ENCODE results near the gene FAM221B.
A peak's percentile ranks its signal among the peaks of the same experiment; 100 is the strongest.

The FAM221B gene, protein sequence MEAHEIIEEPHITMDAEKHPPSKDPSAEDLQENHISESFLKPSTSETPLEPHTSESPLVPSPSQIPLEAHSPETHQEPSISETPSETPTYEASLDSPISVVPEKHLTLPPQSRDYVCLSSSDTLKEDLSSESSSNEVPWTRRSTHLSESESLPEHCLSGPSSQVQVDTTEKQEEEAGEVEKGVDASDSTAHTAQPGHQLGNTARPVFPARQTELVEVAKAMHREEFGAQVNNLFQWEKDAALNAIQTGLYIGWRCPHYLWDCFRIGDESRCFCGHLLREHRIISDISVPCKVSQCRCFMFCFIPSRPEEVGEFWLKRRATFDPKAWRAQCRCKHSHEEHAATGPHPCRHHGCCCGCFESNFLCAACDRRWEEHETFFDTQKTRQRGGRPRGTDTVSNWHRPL

DNA sequence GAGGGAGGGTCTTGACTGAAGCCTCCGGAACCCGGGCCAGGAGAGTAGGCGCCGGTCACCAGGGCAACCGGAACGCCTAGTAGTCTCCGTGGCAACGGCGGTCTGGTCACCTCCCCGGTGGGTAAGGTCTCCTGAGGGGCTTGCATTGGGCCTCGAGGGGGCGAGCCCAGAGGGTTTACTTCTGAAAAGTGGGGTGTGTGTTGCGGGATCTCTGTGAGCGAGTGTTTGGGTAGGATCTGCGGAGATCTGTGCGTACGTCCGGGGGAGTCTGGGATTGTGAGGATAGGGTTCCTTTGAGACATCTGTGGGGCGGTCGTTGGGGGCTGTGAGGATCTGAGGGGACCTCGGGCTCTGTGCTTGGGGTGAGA lies at the start of gene FAM221B:
TSS of gene FAM221B (minus strand) at position 17 of the 368 bp plus-strand sequence. CDS start 2,571 bp downstream, outside the sequence.
- DNase-seq, result peak; percentile 35

DNA sequence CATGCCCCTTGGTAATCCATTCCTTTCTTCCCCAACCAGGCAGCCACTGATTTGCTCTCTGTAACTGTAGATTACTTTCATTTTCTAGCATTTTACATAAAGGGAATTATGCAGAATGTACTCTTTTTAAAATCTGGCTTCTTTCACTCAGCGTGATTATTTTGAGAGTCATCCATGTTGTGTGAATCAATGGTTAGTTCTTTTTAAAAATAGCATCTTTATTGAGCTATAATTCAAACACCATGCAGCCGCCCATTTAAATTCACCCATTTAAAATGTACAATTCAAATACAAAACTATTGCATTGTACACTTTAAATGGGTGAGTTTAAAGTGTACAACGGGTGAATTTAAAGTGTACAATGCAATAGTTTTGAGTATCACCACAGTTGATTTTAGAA lies 44.0 kb upstream of the FAM221B start:
- no peak for DNase-seq

DNA sequence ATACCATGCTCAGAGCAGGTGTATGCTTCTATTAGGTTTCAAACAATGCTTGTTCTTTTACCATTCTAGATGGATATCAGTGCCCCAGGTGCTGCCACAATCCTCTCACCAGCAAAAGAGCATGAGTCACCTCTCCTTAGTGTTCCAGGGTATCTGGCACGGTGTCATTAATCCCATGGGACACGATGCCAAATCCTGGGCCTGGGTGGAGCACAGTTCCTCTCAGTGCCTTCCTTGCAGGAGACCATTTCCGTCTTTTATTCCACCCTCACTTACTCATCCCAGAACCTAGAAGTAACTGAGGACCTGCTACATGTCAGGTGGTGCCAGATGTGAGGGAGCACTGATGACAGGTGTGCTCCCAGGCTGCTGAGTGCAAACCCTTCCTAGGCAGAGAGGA lies 43.0 kb upstream of the FAM221B start:
- DNase-seq, result no peak

DNA sequence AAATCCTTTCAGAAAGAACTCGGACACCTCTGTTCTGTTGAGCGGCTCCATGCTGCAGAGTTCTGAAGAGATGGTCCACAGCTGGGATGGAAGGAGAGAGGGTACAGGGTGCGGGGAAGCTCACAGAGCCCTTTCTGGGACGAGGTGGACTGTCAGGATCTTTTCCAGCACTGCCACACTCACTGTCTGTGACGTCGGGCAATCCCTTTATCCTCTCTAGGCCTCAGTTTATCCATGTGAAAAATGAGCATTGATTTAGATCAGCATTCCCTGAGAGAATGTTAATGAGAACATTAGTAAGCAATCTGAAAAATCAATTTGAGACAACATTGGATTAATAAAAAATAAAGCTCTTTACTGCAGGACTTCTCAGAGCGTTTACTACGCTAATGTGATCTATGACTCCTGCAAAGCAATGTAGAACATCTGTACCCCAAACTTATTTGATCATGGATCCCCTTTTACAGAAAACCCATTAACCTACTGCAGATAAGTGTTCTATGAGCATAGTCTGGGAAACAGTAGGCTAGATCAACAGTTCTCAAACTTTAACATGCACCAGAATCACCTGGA lies 41.9 kb upstream of the FAM221B start, which contains the start of gene OR13J1:
TSS of gene OR13J1 (minus strand) at position 51 of the 573 bp plus-strand sequence. CDS start at position 51, 0 bp downstream.
- no peak for DNase-seq

DNA sequence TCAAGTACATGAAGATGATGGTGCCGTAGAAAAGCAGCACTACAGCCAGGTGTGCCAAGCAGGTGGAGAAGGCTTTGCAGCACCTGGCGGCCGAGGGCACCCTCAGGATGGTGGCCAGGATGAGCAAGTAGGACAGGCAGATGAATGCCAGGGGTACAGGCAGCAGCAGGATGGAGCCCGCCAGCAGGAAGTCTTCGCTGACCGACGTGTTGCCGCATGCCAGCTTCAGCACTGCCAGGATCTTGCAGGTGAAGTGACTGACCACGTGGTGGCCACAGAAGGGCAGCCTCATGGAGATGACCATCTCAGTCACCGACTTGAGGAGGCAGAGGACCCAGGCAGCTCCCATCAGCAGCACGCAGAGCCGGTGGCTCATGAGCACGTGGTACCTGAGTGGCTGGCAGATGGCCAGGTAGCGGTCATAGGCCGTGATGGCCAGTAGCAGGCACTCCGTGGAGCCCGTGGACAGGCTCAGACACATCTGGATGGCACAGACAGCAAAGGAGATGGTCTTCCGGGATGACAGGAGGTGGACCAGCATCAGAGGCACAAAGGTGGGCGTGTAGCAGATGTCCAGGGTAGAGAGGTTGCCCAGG lies 41.2 kb upstream of the FAM221B start:
- no peak for DNase-seq

DNA sequence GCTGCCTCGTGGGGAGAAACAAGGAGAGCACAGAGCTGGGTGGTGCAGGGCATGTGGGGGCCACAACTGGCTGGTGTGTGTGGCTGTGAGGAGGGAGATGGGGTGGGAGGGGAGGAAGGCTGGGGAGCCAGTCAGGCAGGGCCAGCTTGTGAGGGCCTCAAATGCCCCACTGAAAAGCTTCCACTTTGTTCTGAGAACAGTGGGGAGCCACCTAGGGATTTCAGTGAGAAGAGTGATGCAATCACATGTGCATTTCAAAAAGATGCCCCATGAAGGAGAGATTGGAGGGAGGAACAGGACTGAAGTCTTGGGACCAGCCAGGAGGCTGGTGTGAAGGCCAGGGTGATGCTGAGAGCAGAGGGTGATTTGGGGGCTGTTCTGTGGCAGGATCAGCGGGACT lies 40.4 kb upstream of the FAM221B start:
- DNase-seq, result no peak

DNA sequence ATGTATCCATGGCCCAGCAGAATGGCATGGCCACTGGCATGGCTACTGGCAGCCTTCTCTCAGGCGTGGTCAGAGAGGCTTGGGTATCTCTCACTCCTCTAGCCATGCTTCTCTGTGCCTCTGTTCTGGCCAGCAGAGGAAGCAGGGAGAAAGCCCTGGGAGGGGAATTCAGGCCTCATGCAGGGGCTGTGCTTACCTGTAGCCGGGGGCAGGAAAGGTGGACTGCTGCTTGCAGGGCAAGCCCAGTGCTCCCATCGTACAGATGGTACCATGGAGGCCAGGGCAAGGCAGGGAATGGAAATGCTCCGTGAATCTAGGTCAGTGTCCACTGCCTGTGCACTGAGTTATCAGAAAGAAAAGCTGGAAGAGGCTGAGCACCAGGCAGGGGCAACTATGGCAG lies 39.0 kb upstream of the FAM221B start:
- no peak for DNase-seq

DNA sequence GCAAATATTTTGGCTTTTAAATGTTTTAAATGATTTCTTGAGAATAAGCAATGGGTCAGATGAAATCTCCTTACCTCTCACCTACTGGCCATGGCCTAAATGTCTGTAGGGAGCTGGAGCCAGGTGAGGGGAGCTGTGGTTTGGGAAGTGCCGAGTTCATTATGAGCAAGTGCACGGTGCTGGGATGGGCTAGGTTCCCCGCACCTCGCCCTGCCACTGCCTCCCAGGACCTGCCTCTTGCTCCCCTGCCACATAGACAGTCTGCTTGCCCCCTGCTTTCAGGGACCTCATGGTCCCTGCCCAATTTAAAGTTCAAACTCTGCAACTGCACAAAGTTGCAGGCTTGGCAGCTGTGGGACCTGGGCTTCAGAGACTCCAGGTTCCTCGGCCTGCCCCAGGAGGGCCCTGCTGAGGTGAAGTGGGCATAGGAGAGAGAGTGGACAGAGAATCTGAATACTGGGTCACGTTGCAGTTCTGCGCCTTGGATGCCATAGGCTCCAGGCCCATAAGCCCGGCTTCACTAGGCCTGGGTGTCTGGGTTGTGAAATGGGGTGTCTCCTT lies 36.2 kb upstream of the FAM221B start:
- no peak for DNase-seq

DNA sequence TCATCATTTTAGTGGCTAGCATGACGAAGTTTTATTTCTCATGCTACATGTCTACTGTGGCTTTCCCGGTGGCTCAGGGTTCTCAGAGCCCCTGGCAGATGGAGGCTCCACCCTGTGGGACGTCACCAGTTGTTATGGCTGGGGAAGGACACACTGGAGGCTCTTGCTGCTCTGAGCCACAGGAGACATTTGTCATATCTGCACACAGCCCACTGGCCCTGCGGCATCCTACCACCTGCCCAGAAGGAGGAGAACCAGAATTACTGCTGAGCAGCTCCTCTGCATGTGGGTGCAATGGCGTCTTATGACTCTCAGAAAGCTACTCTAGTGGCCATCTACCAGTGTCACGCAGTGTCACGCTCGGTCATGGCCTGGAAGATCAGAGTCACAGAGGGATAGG lies 35.1 kb upstream of the FAM221B start:
- DNase-seq, result no peak

DNA sequence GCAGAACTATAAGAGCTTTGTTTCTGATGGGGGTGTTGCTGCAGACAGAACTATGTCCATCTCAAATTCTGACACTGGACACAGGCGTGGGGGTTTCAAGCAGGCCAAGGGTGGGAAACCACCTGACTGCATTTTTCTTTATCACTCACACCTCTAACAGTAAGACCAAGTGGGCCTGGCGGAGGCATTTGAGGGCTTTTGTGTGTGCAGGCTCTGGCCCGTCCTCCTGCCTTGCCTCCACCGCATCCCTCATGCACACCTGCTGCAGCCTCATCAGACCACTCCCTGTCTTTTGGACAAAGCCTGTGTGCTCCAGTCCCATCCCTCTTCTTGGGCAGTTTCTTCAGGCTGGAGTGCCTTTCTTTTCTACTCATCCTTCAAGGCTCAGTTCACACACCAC lies 33.8 kb upstream of the FAM221B start:
- no peak for DNase-seq

DNA sequence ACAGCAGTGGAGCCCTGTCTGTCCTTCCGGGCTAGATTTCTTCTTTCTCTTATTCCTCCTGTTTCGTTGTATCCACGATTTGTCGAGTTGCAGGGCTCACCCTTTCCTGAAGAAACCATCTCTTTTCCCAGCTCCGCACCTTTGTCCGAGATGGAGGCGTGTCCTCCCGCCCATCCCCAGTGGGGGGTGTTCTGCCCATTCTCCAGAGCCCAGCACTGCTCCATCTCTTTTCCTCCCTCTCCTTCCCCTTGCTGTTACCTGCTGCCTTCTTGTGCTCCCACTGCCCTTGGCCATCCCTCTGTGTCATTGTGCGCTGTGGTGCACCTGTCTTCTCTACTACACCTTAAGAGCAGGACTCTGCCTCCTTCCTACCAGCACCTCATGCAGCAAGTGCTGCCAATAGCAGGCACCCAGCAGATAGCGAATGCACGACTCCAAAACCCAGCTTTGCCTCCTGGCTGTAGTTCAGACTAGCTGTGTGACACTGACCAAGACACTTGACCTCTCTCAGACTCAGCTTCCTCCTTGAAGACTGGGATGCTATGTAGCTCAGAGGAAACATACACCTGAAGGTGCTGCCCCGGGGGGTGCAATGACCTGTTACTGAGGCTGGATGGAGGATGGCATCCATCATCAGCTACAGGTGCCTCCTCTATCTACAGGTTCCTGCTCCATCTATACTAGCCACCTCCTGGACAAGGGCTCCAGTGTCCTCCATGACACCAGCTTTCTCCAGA lies 32.8 kb upstream of the FAM221B start:
- no peak for DNase-seq

DNA sequence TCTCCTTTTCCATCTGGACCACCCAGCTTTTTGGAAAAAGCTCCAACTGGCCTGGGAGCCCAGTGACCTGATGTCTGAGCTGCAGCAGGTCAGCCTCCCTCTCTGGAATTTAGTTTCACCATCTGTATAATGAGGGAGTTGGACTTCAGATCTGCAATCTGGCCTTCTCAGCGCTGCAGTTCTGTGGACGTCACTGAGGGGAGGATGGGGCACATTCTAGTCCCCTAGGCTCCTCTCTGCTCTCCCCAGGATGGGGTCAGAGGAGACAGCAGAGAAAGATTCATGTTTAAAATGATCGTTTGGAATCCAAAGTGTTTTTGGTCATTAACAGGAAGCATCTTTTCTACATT lies 31.4 kb upstream of the FAM221B start:
- DNase-seq, result no peak

DNA sequence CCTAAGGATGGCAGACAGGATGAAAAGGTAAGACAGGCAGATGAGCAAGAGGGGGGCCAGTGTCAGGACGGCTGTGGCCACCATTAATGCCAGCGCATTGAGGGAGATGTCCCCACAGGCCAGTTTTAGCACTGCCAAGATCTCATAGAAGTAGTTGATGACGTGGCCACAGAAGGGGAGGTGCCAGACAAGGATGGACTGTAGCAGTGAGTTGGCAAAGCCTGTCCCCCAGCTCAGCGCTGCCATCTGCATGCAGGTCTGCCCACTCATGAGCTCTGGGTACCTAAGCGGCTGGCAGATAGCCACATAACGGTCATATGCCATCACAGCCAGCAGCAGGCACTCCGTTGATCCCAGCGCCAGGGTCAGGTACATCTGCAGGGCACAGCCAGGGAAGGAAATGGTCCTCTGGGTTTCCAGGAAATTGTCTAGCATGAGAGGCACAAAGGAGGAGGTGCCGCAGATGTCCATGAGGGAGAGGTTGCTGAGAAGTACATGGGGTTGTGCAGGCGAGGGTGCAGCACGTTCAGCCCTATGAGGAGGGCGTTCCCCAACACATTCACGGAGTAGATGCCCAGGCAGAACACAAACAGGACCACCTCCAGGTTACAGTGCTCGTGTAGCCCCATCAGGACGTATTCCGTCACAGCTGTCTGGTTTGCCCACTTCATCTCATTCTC lies 30.9 kb upstream of the FAM221B start:
- peak; percentile 8 for DNase-seq

DNA sequence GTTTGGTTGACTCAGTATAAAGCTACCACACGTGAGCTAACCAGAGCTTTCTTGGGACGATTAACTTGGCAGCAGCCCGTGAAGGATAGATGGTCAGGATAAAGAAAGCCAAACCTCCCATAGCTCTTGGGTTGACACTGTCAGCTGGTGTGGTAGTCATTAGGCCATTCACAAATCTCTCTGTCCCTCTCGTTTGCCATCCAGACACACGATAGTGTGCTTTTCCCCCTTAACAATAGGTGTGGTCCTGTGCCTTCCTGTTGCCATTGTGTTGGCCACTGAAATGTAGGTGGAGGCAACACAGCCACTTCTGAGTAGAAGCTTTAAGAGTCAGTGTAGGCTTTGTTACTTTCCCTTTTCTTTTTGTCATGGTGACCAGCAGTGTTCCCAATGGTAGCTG lies 29.9 kb upstream of the FAM221B start:
- DNase-seq, result no peak

DNA sequence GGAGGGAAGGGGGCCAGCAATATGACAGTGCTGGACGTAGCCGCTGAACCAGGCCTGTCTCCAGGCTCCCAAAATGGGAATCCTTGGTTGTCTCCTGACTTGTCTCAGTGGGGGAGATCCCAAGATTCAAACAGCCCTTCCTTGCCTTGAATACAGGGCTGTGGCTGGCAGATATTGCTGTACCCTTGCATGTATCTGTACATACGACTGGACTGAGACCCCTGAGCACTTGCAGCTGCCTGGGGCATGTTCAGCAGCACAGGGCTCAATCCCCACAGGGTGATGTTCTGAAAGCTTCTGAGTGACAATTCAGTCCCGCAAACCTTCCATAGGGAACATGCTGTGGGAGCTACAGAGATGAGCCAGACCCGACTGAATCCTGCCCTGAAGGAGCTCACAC lies 28.4 kb upstream of the FAM221B start:
- no peak for DNase-seq

DNA sequence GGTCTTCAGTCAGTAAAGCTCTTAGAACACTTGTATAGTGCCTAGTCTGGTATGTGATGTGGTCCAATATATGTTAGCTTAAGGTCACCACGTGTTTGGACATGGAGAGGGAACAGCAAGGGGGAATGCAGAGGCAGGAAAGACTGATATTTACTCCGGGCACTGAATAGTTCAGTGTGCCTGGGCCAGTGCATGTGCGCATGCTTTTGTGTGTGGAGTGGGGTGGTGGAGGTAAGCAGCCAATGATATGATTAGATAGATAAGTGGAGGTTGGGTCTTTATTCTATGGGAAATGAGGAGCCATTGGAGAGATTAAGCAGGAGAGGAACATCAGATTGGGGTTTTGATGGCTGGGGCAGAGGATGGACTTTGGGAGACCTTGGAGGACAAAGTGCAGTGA lies 27.7 kb upstream of the FAM221B start:
- no peak for DNase-seq

DNA sequence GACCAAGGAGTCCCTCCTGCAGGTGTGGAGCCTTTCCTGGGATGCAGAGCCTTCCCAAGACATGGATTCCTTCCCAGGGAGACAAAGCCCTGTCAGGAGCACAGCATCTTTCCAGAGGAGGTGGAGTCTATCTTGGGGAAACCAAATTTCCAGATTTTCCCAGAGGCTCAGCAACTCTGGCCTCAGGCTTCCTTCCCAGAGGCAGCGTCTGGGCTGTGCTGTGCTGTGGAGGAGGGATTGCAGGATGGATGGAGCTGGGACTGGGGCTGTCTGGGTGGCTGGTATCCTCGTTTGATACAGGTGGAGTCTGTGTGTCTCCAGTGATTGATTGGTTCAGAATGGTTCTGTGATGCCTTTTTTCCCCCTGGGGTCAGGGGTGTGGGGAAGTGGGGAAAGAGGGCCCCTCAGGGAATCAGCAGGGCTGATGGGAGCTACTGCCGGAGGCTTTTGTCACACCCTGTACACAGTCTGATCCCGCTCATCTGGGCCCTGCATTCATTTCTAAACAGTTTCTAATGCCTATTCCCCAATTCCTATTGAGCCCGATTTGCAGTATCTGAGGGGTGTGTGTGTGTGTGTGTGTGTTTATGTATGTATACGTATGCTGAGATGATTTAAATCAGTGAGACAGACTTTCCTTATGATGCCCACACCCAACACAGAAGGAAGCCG lies 25.7 kb upstream of the FAM221B start:
- DNase-seq, result no peak

DNA sequence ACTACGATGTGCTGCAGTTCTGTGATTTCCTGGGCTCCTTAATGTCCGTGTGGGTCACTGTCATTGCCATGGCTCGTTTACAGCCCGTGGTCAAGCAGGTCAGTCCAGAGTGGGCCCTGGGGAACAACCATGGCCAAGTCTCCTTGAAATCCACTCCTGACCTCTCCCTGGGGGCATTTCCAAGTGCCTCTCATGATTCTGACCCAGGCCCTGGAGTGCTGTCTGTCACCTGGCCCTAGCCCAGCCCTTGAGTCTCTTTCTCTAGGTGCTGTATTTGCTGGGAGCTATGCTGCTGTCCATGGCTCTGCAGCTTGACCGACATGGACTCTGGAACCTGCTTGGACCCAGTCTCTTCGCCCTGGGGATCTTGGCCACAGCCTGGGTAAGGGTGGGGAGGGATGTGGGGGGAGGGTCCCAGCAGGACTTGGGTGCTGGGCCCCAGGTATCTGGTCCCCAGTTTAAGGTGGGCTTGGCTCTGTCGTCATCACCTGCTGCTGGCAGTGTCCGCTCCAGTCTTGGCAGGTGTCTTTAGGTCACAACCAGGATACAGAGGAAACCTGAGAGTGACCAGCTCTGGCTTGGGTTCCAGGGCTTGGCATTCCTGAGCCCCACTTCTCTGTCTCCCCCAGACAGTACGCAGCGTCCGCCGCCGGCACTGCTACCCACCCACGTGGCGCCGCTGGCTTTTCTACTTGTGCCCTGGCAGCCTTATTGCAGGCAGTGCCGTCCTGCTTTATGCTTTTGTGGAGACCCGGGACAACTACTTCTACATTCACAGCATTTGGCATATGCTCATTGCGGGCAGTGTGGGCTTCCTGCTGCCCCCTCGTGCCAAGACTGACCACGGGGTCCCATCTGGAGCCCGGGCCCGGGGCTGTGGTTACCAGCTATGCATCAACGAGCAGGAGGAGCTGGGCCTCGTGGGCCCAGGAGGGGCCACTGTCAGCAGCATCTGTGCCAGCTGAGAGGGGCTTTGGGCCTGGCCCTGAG lies 24.6 kb upstream of the FAM221B start:
- no peak for DNase-seq

DNA sequence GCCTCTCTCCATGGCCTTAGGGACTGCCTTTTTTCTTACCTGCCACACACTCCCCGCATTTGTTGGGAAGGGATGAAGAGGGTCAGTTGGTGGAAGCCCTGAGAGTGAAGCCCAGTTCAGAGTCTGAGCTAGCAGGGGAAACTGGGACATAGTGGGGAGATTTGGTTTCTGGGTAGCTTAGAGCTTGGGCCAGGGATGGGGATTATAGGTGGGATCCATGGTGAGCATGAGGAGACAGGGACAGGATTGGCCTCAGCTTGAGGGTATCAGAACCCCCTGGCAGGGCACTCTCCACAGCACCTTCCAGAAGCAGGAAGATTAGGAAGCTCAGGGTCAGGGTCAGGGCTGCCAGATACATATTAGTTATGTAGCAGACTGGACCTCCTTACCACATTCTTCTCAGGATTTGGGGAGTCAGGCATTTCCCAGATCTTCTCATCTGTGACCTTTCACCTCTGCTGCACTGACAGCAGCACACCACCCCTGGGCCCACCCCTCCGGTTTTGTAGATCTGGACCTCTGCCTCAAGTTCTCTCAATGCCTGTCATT lies 23.8 kb upstream of the FAM221B start:
- DNase-seq, result no peak

DNA sequence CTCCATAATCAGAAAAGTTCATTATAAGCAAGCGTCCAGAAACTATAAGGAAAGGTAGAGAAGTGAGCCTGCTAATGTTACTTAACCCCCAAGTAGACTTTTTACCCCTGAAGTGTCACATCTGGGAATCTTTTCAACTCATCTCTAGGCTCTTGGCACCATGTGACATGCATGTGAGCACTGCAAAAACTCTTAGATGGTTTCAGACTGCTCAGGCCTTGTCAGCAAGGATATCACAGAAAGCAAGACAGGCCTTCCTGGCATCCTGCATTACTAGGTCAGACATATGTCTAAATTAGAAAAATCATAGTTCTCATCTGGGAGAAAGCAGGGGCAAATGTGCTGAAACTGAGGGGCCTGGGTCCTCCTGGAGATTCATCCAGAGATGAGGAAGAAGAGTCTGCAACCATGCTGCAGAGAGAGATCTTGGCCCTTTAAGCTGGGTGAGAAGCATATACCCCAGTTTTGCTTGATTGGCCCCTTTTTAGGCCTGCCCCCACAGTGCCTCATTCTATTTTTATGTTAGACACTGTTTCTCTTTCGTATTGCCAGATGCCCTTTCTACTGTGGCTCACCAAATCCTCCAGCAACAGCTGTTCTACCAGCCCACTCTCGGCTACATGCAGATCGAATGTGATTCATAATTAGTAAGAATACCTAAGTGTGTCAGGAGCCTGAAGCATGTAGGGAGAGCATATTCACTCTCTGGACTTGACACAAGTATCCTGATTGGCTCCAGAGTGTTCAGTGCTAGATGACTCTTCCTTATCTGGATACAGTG lies 19.4 kb upstream of the FAM221B start:
- DNase-seq, result peak; percentile 15
